OCI-LY3 (cell line): ENCODE measurements around the gene IFNA2.

Experiments used
- EZH2phosphoT487 ChIP-seq: fragments of 200-600 bp; shearing (Covaris generic); IDR thresholded peaks from 2 replicates; pipeline ENCODE4 v1.6.1; 2018; ENCODE audit warnings: antibody characterized with exemption, mixed run types, low read depth
- TF ChIP-seq, protein P1 (sequence below): fragments of 200-600, 300-600 bp; sonication (generic); IDR thresholded peaks from 2 replicates; pipeline ENCODE4 v1.5.1; 2014; ENCODE audit warnings: antibody characterized with exemption, low read length, low read depth

DNA sequence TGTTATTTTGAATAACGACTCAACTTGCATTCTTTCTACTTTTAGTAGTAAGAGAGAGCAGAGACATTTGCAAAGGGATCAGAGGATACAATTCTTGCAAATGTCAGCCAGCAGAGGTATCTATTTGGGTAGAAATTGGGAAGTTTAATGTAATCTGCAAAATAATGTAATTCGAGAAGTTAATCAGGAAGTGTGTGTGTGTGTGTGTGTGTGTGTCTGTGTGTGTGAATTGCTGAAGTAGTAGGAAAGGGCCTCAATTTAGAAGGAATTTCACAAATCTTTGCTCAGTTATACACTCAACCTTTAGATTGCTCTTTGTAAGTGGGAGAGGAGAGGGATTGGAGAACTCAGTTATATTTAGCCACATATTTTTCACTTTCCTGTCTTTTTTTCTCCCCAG is 44.0 kb upstream of the IFNA2 start:
- no peak for TF ChIP-seq EZH2phosphoT487
- TF ChIP-seq, protein P1, sequence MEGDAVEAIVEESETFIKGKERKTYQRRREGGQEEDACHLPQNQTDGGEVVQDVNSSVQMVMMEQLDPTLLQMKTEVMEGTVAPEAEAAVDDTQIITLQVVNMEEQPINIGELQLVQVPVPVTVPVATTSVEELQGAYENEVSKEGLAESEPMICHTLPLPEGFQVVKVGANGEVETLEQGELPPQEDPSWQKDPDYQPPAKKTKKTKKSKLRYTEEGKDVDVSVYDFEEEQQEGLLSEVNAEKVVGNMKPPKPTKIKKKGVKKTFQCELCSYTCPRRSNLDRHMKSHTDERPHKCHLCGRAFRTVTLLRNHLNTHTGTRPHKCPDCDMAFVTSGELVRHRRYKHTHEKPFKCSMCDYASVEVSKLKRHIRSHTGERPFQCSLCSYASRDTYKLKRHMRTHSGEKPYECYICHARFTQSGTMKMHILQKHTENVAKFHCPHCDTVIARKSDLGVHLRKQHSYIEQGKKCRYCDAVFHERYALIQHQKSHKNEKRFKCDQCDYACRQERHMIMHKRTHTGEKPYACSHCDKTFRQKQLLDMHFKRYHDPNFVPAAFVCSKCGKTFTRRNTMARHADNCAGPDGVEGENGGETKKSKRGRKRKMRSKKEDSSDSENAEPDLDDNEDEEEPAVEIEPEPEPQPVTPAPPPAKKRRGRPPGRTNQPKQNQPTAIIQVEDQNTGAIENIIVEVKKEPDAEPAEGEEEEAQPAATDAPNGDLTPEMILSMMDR = no peak
